WERI-Rb-1 (cell line): ENCODE results near the gene IPO9.

ENCODE experiments used
- DNase-seq: peaks from one replicate; pipeline ENCODE4 v3.0.0-alpha.2; 2020
- H3K27ac ChIP-seq: fragments of 250-450 bp; sonication (Bioruptor Pico); 2 replicates; pipeline ENCODE4 v1.5.1; 2020; ENCODE audit warnings: mild to moderate bottlenecking, moderate library complexity
- H3K27me3 ChIP-seq: fragments of 250-450 bp; sonication (Bioruptor Pico); 2 replicates; pipeline ENCODE4 v1.5.1; 2021; ENCODE audit warnings: mild to moderate bottlenecking, low read depth, moderate library complexity; ENCODE audit not compliant: insufficient read depth, severe bottlenecking
- H3K36me3 ChIP-seq: fragments of 250-450 bp; sonication (Bioruptor Pico); 2 replicates; pipeline ENCODE4 v1.5.1; 2020; ENCODE audit warnings: mild to moderate bottlenecking, moderate library complexity
- H3K4me3 ChIP-seq: 2 replicates; pipeline ENCODE4 v1.5.1; 2011; ENCODE audit warnings: low read depth, mild to moderate bottlenecking, control low read depth, low read length
- H3K9me3 ChIP-seq: fragments of 250-450 bp; sonication (Bioruptor Pico); 2 replicates; pipeline ENCODE4 v1.5.1; 2021; ENCODE audit warnings: mild to moderate bottlenecking, moderate library complexity; ENCODE audit not compliant: severe bottlenecking
- TF ChIP-seq, protein P1 (sequence below): IDR thresholded peaks from 2 replicates; pipeline ENCODE4 v1.5.1; 2011; ENCODE audit warnings: low read depth, mild to moderate bottlenecking, control low read depth, inconsistent platforms, low read length

IPO9 gene

DNA sequence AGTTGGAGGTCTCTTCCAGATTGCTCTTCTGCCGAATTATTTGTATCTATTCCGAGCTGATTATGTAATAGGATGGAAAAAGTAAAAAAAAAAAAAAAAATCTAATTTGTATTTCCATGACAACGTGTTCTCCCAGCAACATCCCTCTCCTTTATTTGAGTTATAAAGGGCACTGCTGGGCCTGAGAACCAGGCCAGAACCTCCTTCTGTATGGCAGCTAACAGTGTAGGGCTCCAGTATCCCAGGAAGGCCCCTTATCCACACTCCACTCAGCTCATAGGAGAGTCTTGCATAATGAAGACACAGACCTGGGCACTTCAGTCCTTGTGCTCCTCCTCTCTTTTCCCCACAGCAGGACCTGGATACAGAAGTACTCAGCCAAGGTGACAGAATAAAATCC, 3.7 kb upstream of the IPO9 start:
- no peak overlapping the region for H3K4me3 ChIP-seq
- H3K27me3 ChIP-seq = no peaks in the 10 kb centered on the region
- no peaks in the 10 kb centered on the region for H3K9me3 ChIP-seq
- TF ChIP-seq, protein P1, sequence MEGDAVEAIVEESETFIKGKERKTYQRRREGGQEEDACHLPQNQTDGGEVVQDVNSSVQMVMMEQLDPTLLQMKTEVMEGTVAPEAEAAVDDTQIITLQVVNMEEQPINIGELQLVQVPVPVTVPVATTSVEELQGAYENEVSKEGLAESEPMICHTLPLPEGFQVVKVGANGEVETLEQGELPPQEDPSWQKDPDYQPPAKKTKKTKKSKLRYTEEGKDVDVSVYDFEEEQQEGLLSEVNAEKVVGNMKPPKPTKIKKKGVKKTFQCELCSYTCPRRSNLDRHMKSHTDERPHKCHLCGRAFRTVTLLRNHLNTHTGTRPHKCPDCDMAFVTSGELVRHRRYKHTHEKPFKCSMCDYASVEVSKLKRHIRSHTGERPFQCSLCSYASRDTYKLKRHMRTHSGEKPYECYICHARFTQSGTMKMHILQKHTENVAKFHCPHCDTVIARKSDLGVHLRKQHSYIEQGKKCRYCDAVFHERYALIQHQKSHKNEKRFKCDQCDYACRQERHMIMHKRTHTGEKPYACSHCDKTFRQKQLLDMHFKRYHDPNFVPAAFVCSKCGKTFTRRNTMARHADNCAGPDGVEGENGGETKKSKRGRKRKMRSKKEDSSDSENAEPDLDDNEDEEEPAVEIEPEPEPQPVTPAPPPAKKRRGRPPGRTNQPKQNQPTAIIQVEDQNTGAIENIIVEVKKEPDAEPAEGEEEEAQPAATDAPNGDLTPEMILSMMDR = no peak
- no peak for DNase-seq
- peaks cover 41% of the 10 kb centered on the region for H3K36me3 ChIP-seq
- H3K27ac ChIP-seq = no peak overlapping the region

DNA sequence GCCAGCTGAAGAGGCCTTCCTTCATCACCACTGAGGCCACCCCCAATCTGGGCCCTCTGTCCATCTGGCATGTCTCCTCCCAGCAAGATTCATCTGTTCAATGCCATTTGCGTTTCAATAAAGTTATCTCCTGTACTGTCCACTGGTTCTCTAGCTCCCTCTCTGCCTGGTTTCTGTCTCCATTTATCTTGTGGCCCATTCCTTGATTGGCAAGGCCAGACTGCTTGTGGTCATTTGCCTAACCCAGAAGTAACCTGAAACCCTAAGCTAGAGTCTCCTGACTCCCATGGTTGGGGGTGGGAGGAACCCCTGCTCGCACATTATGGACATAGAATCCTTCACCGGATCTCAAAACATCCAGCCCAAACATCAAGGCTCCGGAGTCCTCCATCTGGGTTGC, 2.1 kb upstream of the IPO9 start:
- Histone ChIP-seq H3K27ac (no peak overlapping the region), H3K36me3 (peaks cover 41% of the 10 kb centered on the region), H3K9me3 (no peaks in the 10 kb centered on the region), H3K27me3 (no peaks in the 10 kb centered on the region), H3K4me3 (no peak overlapping the region)
- TF ChIP-seq, protein P1 = peak; percentile 30; the same call in 1 of the 2 replicates
- peak; percentile 35 for DNase-seq

DNA sequence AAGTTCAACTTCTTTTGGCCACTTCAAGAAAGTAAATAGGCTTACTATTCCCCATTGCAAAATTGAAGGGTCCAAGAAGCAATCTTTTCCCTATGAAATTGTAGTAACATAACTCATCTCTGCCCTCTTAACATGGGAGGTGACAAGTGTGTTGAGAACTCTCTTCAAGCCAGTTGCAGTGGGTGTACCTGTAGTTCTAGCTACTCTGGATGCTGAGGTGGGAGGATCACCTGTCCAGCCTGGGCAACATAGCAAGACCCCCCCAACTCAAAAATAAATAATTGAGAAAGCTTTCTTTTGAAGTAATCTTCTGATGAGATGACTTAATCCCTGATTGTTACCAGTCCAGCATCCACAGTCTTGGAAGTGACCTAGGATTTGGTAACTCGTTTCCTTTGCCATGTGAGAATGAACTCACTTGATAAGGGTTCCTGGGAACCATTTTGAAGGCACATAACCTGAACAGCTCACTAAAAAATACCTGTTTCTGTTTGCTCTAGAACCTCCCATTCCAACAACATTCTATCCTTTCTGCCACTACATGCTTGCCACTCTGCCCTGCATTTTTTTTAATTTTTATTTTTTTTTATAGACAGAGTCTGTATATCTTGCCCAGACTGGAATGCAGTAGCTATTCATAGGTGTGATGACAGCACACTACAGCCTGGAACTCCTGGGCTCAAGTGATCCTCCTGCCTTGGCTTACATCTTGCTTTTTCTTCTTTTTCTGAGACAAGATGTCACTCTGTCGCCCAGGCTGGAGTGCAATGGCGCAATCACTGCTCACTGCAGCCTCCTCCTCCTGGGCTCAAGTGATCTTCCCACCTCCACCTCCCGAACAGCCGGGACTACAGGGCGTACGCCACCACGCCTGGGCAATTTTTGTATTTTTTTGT, 1.4 kb upstream of the IPO9 start:
- no peak overlapping the region for H3K27ac ChIP-seq
- peak; percentile 15 for DNase-seq
- H3K27me3 ChIP-seq = no peaks in the 10 kb centered on the region

DNA sequence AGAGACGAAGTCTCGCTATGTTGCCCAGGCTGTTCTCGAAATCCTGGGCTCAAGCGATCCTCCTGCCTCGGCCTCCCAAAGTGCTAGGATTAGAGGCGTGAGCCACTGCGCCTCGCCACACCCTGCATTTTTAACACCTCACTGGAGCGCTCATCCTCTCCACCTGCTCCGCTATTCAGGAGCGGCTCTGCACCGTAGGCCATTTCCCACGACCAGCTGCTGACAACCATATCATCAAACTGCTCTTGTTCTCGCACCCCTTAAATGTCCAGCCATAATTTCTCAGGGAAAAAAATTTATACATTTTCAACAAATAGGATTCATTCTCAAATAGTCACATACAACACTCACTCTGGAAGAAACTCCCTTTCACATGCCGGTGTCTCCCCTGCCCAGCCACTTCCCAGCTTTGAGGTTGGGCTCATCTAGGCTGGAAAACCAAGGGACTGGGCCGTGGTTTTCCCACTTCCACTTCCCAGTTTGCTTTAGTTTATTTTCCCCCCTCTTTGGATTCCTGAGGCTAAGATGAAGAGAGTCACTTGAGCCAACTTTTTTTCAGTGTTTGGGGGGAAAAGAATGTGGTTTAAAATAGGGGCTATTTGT, 639 bp upstream of the IPO9 start:
- peak; percentile 23 for DNase-seq
- Histone ChIP-seq H3K36me3 (peaks cover 33% of the 10 kb centered on the region), H3K27ac (peak overlapping the region; percentile 99), H3K9me3 (no peaks in the 10 kb centered on the region), H3K27me3 (no peaks in the 10 kb centered on the region), H3K4me3 (peak overlapping the region; percentile 22)
- TF ChIP-seq, protein P1 = no peak

More for the DNA sequence above, 1.4 kb upstream of the IPO9 start:
- TF ChIP-seq, protein P1 = no peak
- Histone ChIP-seq H3K9me3 (no peaks in the 10 kb centered on the region), H3K36me3 (peaks cover 38% of the 10 kb centered on the region), H3K4me3 (no peak overlapping the region)

DNA sequence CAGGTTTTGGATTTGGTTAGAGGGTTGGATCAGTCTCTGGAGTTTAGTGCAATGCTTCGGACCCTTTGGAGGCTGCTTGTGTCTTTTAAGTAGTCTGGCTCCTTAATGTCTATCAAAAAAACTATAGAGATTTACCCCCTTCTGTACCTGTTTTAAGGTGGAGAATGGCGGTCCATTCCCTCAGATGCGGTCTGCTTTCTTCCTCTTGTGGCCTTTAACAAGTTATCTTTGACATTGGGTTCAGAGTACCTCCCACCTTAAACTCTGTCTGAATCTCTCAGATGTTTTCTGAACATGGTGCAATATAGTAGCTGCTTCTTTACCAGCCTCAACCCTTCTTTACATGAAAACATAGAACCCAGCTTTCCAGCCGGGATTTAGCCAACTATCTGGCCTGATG, 2.4 kb downstream of the IPO9 start:
- no peak overlapping the region for H3K27ac ChIP-seq
- peaks cover 55% of the 10 kb centered on the region for H3K36me3 ChIP-seq
- no peak overlapping the region for H3K4me3 ChIP-seq
- TF ChIP-seq, protein P1 = no peak
- no peak for DNase-seq
- H3K9me3 ChIP-seq = no peaks in the 10 kb centered on the region
- H3K27me3 ChIP-seq = no peaks in the 10 kb centered on the region
